CD4-positive, alpha-beta T cell treated with Interferon gamma for 1 hour (primary cell): ENCODE results near the gene AGXT.

Experiments used
- DNase-seq: peaks from one replicate; pipeline ENCODE4 v3.0.0-alpha.2; 2020

AGXT gene

DNA sequence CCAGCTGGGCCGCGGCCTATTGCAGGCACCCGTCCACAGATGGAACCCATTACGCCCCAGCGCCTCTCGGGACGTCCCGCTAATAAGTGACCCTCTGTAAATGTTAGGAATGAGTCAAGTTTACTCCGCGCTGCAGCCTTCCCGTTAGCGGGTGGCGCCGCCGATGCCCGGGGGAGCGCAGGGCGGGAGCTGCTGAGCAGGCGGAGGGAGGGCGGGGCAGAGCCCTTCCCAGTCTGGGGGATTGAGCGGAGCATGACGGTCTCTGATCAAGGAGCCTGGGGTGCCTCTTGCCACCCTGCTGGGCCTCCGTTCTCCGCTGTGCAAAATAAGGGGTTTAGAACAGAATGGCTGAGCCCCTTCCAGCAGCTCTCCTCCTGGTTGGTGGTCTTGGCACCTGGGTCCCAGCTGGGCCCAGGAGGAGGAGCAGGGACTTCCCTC is 48.0 kb downstream of the AGXT start:
- no peak for DNase-seq

DNA sequence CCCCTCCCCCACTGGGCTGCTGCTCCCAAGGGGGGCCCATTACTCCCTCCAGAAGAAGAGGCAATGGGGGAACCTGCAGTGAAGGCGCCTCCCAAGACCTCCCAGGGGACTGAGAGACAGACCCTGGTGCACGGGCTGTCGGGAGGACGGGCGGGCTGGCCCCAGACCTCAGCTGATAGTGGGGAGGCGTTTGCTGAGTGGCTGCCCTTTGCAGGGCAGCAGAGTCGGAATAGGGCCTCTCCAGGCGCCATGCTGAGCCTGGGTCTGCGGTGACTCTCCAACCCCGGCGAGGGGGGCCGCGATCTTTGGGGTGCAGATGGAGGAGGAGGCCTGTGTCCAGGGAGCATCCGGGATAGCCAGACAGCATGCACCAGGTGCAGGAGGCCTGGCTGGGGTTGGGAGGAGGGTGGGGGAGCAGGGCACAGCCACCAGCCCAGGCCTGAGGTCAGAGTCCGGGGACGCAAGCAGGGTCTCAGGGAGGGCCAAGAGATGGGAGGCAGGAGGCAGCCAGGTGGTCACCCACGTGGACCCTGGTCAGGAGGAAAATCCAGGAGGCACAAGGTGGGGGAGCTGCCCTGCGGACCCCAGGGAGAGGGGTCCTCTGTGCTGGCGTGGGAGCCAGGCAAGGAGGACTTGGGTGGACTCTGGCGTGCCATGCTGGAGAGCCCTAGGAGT is 48.5 kb downstream of the AGXT start:
- no peak for DNase-seq

DNA sequence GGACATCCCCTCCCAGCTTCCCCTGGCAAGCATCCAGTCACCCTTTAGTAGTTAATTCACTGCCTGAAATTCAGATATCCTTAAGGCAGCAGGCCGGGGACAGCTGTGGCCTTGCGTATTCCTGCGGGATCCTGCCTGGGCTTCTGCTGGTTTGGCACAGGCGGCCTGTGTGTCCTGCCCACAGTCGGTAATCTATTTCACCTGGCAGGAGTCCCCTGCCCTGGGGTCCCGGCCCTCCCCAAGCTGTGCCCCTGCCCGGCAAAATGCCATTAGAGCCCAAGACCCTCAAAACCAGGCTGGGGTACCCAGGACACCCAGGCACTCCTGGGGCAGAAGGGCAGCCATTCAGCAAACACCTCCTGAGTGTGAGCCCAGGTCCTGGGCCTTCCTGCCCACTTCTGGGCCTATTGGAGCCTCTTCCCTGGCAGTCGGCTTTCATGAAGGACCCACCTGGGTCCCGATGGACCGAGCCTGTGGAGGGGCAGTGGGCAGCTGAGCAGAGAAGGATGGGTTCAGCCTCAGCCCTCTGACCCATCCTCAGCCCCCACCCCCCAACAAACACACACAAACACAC is 49.1 kb downstream of the AGXT start:
- no peak for DNase-seq

DNA sequence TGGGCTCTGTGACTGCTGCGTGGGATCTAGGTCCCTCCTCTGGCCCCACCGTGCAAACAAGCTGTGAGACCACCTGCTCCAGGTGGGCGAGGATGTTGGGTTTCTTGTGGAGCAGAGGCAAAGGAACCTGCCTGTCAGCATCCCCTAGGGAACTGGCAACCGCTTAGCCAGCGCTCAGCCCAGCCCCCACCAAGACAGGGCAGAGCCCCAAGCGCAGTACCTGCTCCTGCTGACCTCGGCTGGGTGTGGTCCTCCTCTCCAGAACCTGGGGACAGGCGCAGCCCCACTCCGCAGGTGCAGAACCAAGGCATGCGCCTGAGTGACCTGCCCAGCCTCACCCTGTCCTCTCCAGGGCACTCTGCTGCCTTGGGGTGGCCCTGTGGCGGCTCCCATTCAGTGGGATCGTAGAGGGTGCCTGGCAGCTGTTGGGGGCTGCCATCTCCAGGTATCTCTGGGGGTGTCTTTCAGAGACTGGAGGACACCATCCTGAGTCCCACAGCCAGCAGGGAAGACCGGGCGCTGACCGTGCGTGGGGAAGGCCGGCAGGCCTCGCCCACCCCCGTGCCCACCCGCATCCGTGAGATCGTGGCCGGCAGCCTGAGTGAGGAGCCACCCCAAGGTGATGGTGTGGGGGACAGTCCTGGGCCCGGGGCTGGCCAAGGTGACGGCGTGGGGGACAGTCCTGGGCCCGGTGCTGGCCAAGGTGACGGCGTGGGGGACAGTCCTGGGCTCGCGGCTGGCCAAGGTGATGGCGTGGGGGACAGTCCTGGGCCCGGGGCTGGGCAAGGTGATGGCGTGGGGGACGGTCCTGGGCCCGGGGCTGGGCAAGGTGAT is 49.9 kb downstream of the AGXT start:
- no peak for DNase-seq

DNA sequence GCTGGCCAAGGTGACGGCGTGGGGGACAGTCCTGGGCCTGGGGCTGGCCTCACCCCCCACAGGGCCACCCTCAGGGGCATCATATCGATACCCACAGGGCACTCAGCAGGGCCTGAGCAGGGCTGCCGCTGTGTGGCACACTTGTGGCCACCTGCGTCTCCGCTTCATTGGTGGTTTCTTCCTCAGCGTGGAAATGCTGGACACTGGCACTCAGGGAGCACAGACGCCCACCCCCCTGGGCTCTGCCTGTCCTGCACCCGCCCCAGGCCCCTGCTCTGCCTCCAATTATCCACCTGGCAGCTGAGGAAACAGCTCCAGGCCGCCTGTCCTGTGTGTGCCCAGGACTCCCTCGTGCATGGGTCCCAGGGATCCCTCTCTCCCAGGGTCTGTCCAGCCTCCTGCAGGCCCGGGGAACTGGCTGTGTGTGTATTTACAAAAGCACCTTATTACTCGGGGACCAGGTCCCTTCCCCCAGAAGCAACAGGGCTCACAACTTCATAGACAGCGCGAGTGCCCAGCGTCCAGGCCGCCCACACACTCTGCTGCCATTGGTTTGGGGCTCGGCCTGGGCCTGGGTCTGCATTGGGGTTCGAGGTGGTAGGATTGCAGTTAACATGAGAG is 50.6 kb downstream of the AGXT start:
- no peak for DNase-seq

DNA sequence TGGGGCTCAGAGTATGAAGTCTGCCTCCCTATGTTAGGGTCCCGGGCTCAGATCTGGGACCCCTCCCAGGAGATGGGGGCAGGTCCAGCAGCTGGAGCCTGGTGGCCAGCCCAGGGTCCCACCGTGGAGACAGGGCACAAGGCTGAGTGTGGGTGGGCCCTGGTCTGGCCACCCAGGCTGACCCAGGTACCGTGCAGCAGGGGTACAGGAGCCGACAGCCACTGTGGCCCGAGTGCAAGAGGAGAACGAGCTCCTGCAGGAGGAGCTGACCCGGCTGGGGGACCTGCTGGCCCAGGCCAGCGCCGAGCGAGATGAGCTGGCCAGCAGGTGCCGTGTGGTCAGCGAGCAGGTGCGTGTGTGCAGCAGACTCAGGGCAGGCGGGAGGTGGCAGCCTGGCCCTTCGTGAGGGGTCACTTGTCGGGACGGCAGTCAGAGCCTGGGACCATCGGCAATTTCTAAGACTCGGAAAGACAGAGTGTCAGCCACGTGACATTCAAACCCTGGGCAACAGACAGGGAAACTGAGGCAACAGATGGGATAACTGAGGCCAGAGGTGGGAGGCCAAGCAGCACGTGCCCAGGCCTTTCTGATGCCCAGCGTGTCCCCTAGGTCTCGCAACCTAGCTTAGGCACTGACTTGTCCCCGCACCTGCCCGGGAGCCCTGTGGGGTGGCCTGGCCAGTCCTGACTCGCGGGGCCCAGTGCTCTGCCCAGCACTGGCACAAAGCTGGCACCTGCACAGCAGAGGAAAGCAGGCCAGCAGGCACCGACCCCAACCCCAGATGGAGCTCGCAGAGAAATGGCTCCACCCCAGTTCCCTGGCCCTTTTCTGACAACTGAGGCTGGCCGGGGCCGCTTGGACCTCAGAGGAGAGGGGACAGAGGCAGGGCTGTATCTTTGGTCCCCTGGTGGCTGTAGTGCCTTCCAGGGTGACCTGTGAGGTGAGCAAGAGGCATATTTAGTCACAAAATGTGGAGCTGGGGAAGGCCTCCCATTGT is 51.5 kb downstream of the AGXT start:
- DNase-seq: no peak

DNA sequence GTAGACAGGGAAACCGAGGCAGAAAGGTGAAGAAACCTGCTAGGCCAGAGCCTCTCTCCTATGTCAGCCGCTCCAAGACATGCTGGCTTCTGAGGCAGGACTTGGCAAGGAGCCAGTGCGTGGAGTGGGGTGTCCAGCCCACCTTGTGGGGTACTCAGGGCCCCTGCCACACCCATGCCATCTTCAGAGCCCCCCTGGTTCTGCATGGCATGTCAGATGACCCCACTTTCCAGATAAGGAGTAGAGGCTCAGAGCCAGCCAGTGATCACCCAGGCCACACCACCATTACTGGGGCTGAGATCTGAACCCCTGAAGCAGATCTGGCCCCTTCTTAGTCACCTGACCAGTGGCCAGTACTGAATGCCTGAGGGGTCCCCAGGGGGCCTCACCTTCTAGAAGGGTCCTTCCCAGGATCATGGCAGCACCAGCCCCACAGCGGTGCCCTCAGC is 52.2 kb downstream of the AGXT start:
- no peak for DNase-seq

DNA sequence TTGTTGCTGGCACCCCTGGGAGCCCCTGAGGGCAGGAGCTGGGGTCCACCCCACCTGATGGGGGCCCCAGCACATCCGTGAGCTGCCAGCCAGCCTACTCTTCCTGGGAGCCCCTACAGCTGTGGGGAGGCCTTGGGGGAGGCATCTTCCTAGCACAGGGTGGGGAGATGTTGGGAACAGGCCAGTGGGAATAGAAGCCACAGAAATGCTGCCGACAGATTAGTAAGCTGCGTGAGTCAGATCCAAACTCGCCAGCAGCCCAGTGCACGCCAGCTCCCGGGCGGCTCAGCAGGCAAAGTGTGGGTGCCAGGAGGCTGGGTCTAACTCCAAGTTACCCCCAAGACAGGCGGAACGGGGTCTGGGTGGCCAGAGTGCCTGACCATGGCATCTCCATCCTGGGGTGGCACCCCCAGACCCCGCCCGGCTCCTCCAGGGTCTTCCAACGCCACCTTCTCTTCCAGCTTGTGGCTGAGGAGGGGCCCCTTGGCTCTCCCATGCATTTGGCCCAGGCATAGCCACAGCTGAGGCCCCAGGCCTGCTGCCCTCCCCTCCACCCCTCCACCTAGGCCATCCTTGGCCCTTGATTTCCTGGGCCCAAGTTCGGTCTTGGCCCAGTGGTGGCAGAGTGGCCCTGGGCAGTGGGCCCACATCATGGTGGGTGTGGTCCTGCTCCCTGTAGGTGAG is 52.8 kb downstream of the AGXT start:
- DNase-seq: no peak

DNA sequence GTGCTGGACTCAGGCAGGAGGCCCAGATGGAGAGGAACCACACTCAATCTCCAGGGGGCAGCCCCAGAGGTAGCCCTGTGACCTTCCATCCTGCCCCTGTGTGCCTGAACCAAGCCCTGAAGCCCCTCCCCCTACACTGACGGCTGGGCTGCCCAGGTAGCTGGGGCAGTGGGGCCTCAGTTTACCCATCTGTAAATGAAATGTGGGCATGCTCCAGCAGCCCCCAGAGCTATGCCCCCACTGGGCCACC is 53.3 kb downstream of the AGXT start:
- no peak for DNase-seq

DNA sequence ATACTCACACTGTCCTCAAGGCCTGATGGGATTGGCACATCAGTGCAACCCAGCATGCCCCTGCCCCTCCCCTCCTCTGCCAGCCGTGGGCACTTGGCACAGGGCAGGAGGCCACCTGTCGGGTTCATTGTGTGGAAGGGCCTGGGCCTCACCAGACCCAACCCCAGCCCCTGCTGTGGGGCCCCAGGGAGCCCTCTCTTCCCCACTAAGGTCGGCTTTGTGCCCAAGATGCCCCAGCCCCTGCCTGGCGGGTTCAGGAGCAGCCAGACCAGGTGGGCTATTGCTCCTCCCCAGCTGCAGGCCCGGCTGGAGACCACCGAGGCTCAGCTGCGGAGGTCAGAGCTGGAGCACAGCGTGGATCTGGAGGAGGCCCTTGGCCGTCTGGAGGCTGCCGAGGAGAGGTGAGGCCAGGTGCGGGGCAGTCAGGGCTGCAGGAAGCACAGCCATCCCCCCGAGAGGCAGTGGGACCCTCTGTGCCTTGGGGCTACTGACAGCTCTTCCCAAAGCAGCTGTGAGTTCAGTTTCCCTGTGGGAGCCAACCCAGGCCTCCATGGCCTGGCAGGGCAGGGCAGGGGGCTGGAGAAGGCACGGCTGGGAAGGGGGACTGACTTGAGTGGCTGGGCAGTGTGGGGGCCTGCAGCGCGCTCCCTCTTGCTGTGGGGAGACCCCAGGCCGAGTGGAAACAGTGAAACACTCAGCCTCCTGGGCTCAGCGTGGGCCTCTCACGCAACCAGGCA is 53.8 kb downstream of the AGXT start:
- DNase-seq: no peak

DNA sequence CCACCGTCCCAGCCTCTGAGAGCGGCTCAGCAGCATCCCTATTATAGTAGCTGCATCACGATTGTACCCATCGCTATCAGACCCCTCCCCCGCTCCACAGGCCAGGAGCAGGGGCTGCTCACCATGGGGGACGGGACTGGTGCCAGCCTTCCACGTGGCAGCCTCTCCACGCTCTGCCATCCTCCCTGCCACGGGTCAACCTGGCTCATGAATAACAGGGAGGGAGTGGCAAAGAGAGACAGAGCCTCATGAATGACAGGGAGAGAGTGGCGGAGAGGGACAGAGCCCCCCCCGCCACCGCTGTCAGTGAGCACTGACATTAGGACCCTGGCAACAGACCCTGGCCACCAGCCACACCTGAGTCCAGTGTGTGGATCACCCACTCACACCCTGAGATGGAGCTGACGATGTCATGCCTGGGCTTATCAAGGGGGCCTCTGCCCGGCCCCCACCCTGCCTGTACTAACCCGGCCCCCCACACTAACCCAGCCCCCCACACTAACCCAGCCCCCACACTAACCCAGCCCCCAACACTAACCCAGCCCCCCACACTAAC is 54.4 kb downstream of the AGXT start:
- no peak for DNase-seq

DNA sequence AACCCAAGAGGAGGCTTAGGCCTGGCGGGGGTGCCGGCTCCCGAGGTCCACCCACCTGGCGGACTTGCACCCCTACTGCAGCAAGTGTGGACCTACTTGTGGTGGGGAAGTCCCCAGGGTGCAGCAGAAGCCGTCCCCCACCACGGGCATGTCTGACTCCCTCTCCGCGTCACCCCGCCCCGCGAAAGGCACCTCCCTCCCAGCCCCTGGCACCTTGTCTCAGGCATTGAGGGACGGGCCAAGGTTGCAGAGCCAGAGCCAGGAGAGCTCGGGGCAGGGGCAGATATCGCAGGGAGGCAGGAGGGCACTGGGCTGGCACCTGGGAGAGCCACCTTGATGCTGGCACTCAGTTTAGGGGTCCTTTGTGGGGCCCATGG is 56.6 kb downstream of the AGXT start:
- no peak for DNase-seq

DNA sequence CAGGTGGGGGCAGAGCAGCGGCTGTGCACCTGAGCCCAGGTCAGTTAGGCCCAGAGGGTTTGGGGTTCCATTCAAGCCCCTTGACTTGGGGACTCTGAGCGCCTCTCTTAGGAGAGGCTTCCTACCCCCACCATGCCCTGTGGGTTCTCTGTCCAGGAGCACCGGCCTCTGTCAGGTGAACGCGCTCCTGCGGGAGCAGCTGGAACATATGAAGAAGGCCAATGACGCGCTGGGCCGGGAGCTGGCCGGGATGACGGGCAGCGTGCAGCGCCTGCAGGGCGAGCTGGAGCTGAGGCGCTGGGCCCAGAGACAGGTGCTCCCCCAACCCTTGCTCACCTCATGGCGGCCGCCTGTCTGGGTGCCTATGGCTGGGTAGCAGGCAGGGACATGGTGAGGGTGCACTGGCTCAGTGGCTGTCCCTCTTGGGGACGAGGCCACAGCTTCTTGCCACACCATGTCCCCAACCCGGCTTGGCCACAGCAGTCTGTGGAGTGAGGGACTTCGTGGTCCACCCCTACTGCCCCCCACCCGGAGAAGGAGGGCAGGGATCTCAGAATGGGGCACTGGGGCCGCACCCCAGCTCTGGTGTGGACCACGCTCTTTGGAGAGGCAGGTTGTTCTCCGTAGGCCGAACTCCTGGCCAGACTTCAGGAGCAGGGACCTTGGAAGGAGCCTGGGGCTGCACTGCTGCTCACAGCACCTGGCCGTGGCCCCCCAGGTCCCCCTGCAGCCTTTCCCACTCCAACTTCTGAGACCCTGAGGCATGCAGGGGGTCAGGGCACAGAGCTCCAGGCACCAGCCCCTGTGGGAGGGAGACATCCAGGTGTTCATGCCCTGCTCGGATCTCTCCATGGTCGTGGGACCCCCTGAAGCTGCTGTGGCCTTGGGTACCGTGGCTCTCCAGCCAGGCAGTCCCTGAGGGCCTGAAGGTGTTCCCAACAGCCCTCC is 57.2 kb downstream of the AGXT start:
- DNase-seq: no peak

DNA sequence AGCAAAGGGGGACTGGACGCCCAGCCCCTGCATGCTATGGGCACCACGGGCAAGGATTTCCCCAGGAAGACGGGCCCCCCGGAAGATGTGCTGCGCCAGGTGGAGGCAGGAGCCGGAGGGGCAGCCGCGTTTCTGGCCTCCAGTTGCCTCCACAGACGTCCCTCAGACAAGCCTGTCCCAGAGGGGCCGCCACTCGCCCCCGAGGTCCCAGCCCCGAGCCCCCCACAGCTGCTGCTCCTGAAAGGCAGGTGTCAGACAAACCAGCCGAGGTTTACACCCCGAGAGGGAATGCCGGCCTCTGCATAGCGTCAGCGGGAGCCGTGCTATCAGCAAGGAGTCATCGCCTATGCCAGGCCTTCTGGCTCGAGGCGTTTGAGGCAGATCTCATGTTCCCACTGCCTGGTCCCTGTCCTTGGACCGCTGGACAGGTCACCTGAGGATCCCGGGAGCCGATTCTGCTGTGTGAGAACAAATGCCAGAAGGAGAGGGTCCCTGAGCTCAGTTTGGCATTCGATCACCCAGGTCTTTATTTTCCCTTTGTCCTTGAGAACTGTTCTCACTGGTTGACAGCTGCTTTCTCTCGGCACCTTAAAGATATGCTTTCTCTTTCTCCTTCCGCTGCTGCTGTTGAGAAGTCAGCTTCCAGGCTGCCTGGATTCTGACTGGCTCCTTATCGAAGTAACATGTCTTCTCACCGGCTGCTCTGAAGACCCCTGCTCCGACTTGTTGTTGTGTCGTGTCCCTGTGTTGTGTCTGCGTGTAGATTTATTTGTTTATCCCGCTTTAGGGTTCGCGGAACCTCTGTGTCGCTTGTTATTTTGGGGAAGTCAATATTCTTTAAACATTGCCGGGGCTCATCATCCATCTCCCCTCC is 58.1 kb downstream of the AGXT start:
- DNase-seq: no peak

DNA sequence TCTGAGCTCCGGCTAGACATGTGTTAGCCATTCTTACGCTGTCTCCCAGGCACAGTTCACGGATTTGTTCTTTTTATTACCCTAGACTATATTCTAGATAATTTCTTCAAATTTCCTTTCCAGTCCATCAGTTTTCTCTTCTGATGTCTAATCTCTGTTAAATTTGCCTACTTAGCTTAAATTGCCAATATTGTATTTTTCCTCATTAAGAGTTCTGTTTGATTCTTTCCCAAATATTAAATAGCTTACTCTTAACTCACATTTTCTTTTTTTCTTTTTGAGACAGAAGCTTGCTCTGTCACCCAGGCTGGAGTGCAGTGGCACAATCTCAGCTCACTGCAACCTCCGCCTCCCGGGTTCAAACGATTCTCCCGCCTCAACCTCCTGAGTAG is 58.8 kb downstream of the AGXT start:
- no peak for DNase-seq

DNA sequence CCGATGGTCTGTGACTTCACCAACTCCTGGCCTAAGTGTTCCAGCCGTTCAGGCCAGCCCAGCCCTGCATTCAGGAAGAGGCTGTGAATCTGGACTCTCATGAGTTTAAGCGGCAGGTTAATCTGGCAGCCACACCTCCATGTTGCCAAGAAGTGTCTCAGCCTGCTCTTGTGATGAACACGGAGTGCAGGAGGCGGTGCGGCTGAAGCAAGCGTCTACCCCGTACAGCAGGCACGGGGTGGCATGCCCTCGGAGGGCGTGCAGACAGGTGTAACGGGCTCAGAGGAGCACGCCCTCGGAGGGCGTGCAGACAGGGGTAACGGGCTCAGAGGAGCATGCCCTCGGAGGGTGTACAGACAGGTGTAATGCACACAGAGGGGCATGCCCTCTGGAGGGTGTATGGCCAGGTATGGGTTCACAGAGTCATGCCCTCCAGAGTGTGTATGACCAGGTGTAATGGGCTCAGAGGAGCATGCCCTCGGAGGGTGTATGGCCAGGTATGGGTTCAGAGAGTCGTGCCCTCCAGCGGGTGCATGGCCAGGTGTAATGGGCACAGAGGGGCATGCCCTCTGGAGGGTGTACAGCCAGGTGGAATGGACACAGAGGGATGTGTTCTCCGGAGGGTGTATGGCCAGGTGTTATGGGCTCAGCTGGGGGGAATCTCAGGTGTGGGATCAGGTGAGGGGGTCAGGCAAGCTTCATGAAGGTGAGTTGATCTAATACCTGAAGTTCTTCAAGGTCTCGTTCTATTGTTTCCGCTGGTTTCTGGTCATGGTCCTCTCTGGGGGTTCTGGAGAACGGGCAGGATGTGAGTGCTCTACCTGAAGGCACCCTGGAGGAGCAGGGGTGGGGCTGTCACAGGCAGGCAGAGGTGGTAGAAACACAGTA is 60.1 kb downstream of the AGXT start:
- DNase-seq: no peak

DNA sequence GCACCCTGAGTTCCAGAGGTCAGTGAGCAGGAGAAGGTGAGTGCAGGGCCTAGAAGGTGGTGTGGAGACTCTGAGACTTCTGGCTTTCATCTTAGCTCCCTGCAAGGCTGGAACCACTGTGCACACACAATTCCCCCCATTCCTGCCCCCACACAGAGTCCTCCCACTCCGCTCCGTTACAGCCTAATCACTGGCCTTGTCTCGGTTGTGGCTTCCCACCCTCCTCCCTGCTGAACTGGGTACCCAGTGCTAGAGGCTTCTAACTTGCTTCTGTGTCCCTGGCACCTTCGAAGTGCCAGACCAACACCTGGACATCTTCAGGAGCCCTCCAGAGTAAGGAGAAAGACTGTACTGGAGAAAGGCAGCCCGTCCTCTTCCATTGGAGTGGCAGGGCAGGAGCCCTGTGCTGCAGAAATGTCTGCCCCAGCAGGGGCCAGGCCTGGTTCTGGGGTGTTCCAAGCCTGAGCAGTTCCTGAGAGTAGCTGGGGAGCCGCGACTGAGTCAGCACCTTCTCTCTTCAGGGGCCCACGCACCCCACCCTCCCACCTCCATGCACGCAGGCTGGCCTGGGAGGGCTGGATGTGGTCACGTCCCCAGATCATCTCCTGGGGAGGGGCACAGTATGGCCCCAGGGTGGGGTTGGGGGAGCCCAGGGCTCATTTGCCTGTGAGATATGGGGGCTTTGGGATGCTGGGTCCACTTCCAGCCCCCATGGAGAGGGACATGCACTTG is 60.9 kb downstream of the AGXT start:
- no peak for DNase-seq
